COR-L47 (cell line): ENCODE data around the gene SLITRK1.

ENCODE experiments used
- DNase-seq: peaks from one replicate; lab custom pipeline; 2025; lab: John Stamatoyannopoulos, UW

The SLITRK1 gene

DNA sequence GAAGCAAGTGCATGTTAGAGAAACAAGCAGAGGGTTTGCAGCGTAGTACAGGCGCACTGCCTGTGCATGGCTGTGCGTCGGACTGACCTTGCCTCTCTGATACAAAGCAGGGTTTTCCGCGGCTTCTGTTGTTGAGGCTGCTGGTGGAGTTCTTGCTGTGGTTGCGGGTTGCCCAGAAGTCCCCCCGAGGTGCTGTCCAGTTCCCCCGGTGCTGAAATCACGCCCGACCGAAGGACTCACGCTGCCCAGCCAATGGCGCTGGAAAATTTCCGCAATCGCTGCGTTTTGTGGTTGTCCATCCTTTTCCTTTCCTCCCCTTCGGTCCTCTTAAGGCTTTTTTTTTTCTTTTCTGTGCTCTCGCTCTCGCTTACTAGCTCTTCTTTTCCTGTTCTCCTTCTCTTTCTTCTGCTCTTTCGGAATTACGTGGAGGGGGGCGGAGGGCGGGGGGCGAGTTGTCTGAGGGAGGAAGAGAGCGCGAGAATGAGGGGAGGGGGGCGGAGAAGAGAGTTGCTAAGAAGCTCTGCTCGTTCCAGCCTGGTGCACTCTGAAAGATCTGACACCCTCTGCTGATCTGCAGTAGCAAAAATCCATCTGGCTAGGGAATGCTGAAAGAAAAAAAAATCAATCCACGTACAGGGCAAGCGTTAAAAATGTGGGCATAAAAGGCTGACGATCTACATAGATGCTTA, at the start of gene SLITRK1:
Gene SLITRK1, minus strand, starts transcription at position 558 of the 689 bp plus-strand sequence. CDS start 967 bp downstream, outside the sequence.
- peak; percentile 63 for DNase-seq

DNA sequence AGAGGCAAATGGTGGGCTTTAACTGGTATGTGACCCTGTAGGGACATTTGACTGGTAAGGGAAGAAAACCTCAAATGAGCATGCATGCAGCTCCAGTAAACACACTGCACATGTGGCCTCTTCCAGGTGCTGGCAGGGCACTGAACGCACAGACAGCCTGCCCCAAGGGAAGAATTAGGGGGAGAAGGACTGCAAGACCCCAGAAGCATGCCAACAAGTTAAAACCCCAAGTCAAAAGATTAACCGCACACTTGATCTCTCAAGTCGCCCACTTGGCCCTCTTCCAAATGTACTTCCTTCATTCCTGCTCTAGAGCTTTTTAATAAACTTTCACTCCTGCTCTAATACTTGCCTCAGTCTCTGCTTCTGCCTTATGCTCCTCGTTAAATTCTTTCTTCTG, 46.9 kb upstream of the SLITRK1 start:
- no peak for DNase-seq

DNA sequence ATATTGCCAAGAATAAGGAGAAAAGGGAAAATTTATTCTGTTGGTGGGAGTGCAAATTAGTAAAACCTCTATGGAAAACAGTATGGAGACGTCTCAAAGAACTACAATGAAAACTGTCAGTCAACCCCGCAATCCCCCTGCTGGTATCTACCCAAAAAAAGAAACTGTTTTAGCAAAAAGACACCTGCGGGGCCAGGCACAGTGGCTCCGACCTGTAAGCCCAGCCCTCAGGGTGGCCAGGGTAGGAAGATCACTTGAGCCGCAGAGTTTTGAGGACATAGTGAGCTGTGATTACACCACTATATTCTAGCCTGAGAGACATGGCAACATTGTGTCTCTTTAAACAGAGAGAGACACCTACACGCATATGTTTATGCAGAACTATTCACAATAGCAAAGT, 37.5 kb upstream of the SLITRK1 start:
- no peak for DNase-seq

DNA sequence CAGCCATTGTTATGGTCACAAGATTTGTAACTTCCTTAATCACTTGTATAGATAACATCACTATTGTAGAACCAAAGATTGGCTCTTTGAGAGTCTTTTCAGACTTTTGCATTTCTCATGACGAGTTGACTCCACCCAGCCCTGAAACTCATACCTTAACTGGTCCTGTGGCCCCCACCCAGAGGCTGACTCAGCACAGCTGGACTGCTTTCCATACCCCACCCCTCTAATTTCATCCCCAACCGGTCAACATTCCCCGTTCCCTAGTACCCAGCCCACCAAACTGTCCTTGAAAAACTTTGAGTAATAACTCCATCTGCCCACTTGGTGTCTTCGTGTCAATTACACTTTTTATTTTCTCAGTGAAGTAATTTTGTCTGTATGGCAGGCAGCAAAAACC, 32.1 kb upstream of the SLITRK1 start:
- DNase-seq: no peak

- DNase-seq: no peak
Observed at GRCh38 chr13:83907196-83907989, 25.1 kb upstream of the SLITRK1 start.

DNA sequence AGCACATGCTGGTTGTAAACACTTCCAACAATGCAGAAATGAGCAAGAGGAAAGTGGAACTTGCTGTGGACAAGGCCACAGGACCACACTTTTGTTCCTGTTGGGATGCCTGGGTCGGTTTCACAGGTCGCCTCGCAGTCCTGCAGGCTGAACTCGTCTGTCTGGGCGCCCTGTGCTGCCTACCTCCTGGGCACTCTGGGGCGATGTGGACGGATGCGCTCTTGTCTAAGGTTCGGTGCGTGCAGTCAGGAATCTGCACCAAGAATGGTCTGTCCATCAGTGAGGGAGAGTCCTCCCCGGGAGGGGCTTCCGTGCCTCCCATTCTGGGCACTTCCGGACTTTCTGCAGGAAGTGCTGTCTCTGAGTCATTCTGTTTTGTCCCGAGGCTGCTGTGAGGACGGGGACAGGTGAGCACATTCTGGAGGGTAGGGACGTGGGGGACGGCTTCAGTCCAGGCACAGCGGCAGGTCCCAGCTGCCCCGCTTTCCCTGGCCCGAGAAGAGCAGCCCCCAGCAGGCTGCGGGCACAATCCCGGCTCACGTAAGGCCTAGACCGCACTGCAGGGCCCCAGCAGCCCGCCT, 24.1 kb upstream of the SLITRK1 start:
- no peak for DNase-seq

- DNase-seq: no peak
Observed at GRCh38 chr13:83905641-83906040, 23.4 kb upstream of the SLITRK1 start.

- DNase-seq: no peak
Observed at GRCh38 chr13:83895994-83896580, 13.8 kb upstream of the SLITRK1 start.

- no peak for DNase-seq
Observed at GRCh38 chr13:83890358-83890757, 8.1 kb upstream of the SLITRK1 start.

- DNase-seq: no peak
Observed at GRCh38 chr13:83884141-83884540, 1.9 kb upstream of the SLITRK1 start.

DNA sequence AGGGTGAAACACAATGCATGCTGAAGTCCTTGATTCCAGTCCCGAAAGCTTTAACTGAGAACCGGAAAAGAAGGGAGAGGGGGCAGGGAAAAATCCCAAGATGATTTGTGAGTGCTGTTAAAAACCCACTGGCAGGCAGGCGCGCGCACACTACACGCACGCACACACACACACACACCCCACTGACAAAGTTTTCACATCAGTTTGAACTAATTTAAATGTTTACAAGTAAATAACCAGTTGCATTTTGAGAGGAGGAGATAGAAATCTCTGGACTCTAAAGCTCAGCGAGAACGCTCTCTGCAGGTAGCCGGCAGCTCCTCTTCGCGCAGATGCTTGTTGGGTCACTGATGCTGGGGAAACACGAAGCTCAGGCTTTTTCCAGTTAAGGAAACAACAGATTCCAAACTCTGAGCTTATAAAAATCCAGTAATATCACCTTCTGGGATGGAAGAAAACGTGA, 818 bp upstream of the SLITRK1 start:
- DNase-seq: no peak

- no peak for DNase-seq
Observed at GRCh38 chr13:83882606-83882959, 309 bp upstream of the SLITRK1 start.

DNA sequence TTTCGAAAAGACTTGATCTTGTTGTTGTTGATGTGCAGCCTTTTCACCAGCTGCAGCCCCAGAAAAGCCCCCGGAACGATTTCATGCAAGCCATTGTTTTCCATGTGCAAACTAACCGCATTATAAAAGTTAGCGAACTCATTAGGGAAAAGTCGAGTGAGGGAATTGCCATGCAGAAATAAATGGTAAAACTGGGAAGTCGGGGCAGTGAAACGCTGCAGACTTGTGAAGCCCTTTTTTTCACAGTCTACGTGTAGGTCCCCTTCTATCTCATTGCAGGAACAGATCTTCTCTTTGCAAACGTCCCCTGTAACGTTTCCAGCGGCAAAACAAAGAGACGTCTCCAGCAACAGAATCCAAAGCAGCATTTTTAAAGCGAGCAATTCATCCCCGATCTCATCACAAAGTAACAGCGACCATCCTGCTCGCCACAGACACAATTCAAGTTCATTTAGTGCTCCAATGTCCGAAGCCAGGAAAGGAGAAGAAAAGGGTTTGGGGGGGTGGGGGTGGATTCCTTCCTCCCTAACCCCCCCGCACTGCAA, 1.1 kb downstream of the SLITRK1 start:
- peak; percentile 26 for DNase-seq

DNA sequence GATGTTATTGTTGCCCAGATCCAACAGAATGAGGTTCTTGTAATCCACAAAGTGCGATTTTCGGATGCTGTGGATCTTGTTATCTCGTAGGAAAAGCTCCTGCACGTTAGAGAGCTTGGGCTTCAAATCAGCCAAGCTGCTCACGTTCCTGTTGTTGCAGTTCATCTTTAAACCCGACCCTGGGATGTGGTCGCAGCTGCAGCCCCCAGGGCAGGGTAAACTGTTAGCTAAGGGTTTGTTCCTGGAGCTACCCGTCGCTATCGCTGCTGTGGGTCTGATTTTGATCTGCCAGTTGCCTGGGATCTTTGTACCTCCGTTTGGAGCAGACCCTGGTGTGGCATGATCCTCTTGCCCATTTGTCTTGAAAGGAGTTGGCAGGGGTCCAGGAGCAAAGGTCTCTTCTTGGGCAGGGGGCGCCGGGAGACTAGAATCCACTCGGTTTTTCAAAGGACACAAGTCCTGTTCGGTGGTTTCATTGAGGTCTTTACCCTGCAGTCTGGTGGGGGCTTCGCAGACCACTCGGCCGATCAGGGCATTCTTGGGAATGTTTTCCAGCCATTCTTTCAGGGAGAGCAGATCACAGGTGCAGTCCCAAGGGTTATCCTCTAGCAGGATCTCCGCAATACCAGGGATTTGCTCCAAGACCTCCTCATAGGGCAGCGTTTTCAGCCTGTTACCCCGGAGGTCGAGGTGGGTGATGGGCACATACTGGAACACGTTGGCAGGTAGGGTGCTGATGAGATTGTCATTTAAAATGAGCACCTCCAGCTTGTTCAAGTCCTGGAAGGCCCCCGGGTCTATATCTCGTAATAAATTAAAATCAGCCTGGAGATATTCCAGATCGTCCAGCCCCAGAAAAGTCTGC, 1.8 kb downstream of the SLITRK1 start:
- DNase-seq: no peak

DNA sequence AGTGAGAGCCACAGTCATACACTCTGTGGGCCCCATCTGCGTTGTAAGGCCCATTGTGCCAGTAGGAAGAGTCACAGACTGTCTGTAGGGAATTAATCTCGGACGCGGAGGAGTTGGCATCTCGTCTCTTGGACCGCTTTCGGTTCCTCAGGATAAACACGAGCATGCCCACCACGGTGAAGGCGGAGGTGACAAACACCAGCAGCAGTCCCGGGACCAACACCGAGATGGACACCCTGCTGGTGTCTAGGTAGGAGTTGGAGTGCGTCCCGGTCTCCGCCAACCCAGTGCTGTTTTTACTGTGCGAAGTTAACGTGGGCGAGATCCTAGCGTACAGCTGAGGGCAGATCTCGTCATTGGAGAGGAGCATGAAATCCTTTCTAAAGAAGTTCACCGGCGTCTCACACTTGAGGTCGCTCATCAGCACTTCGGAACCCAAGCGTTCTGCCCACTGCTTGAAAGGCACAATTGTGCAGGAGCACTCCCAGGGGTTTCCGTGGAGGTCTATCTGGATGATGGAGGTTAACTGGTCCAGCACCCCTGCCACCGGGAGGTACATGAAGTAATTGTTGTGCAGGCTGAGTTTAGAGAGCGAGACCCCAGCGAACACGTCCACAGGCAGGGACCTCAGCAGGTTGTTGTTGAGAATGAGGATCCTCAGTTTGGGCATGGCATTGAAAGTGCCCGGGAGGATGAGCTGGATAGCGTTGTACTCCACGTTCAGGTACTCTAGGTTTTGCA, 2.7 kb downstream of the SLITRK1 start:
- no peak for DNase-seq

DNA sequence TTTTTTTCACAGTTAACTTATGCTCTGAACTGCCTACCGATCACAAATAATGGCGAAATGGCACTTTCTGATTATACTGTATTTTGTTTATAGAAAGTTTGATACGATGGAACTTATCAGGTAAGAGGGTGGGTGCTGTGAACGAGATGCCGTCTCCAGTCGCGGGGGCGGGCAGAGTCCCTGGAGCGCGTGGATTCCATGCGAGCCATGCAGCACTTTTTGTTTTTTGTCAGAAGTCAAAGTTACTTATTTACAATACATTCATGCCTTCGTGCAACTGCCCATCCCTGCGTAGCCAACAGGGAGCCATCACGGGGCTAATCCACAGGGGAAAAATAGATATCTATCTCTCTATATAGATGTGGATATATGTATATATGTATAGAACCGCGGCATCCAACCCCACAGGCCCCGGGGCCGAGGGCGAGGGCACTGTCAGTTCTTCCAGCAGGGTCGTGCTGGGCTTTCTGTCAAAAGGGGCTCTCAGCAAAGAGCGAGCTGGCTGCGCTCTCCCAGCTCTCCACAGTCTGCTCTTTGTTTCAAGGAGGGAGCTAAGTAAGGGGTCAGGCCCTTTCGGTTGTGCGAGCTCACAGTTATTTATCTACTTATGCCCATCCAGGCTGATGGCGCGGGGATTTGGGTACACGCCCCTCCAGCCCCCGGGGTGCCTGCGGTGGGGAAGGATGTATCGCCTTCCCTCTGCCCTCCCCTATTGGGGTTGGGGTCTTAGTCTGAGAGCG, 3.4 kb downstream of the SLITRK1 start:
- DNase-seq: no peak

GRCh38 chr13:83877651-83878355, 4.5 kb downstream of the SLITRK1 start:
- no peak for DNase-seq

- no peak for DNase-seq
Observed at GRCh38 chr13:83876546-83876945, 5.7 kb downstream of the SLITRK1 start.

- DNase-seq: no peak
Observed at GRCh38 chr13:83867708-83868107, 14.6 kb downstream of the SLITRK1 start.
